Breast epithelium (tissue), 3 donors: Measurements from ENCODE around the gene ZNF148.

ENCODE experiments used
- POLR2A ChIP-seq: fragments of 450-650 bp; IDR thresholded peaks from one replicate; pipeline ENCODE4 v1.6.1; 2016; ENCODE audit warnings: antibody characterized with exemption, mild to moderate bottlenecking, moderate library complexity
- TF ChIP-seq, protein P1 (sequence below), 3 donors: fragments of 450-650 bp; IDR thresholded peaks; one replicate each; pipeline ENCODE4 v1.5.1; 2016 to 2017; ENCODE audit warnings: antibody characterized with exemption in 3 of 3, mild to moderate bottlenecking in 3 of 3, moderate library complexity in 3 of 3

DNA sequence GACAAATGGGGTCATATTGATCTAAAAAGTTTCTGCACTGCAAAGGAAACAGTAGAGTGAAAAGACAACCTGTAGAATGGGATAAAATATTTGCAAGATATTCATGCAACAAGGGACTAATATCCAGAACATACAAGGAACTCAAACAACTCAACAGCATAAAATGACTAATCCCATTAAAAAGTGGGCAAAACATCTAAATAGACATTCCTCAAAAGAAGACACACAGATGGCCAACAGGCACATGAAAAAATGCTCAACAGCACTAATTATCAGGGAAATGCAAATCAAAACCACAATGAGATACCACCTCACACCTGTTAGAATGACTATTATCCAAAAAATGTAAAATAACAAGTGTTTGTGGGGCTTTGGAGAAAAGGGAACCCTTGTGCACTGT, 171.4 kb downstream of the ZNF148 start:
- no peak for TF ChIP-seq POLR2A
- TF ChIP-seq, protein P1, sequence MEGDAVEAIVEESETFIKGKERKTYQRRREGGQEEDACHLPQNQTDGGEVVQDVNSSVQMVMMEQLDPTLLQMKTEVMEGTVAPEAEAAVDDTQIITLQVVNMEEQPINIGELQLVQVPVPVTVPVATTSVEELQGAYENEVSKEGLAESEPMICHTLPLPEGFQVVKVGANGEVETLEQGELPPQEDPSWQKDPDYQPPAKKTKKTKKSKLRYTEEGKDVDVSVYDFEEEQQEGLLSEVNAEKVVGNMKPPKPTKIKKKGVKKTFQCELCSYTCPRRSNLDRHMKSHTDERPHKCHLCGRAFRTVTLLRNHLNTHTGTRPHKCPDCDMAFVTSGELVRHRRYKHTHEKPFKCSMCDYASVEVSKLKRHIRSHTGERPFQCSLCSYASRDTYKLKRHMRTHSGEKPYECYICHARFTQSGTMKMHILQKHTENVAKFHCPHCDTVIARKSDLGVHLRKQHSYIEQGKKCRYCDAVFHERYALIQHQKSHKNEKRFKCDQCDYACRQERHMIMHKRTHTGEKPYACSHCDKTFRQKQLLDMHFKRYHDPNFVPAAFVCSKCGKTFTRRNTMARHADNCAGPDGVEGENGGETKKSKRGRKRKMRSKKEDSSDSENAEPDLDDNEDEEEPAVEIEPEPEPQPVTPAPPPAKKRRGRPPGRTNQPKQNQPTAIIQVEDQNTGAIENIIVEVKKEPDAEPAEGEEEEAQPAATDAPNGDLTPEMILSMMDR (IDR thresholded peaks at IDR 0.05): no peak
